Measurements from ENCODE around the gene SPTY2D1.

- TF ChIP-seq CTCF (IDR thresholded peaks at IDR 0.05; ENCODE audit: low read depth, low read length) (no peak), EZH2phosphoT487 (IDR thresholded peaks at IDR 0.05; ENCODE audit: low read depth) (peak; percentile 60; the same call in 1 of the 2 replicates)
Measured at GRCh38 chr11:18633256-18634139, 644 bp downstream of the SPTY2D1 start.

Measured in OCI-LY3 (cell line).